HEK293 (cell line): ENCODE data around the gene CADM4.

Experiments used
- AEBP2 ChIP-seq: fragments of 450-650 bp; formaldehyde crosslinking; IDR thresholded peaks from 2 replicates; pipeline ENCODE4 v1.5.1; 2016; ENCODE audit warnings: missing biosample characterization, missing genetic modification characterization, borderline replicate concordance
- EGR2 ChIP-seq: fragments of 450-650 bp; formaldehyde crosslinking; IDR thresholded peaks from 2 replicates; pipeline ENCODE4 v1.5.1; 2016; ENCODE audit warnings: low read depth, missing biosample characterization, missing genetic modification characterization
- GLI4 ChIP-seq: fragments of 450-650 bp; formaldehyde crosslinking; IDR thresholded peaks from 2 replicates; pipeline ENCODE4 v1.5.1; 2016; ENCODE audit warnings: missing biosample characterization, missing genetic modification characterization
- IKZF3 ChIP-seq: fragments of 450-650 bp; IDR thresholded peaks from 2 replicates; pipeline ENCODE4 v1.5.0; 2018; ENCODE audit warnings: missing biosample characterization, mild to moderate bottlenecking, missing genetic modification characterization, moderate library complexity
- INSM2 ChIP-seq: fragments of 450-650 bp; formaldehyde crosslinking; IDR thresholded peaks from 2 replicates; pipeline ENCODE4 v1.5.1; 2016; ENCODE audit warnings: missing biosample characterization, missing genetic modification characterization
- REST ChIP-seq: fragments of 450-650 bp; formaldehyde crosslinking; IDR thresholded peaks from 2 replicates; pipeline ENCODE4 v1.5.1; 2016; ENCODE audit warnings: missing biosample characterization, missing genetic modification characterization
- SCRT1 ChIP-seq: fragments of 450-650 bp; formaldehyde crosslinking; IDR thresholded peaks from 2 replicates; pipeline ENCODE4 v1.5.1; 2016; ENCODE audit warnings: missing biosample characterization, missing genetic modification characterization, borderline replicate concordance
- TRIM28 ChIP-seq: IDR thresholded peaks from 2 replicates; pipeline ENCODE4 v1.6.1; 2011; ENCODE audit warnings: low read length, control low read depth, borderline replicate concordance
- TSHZ1 ChIP-seq: fragments of 450-650 bp; formaldehyde crosslinking; IDR thresholded peaks from 2 replicates; pipeline ENCODE4 v1.5.1; 2016; ENCODE audit warnings: missing biosample characterization, missing genetic modification characterization, borderline replicate concordance
- ZBTB17 ChIP-seq: fragments of 450-650 bp; formaldehyde crosslinking; IDR thresholded peaks from 2 replicates; pipeline ENCODE4 v1.5.1; 2016; ENCODE audit warnings: missing biosample characterization, missing genetic modification characterization
- ZFP41 ChIP-seq: fragments of 450-650 bp; formaldehyde crosslinking; IDR thresholded peaks from 2 replicates; pipeline ENCODE4 v1.5.1; 2016; ENCODE audit warnings: missing biosample characterization, missing genetic modification characterization, borderline replicate concordance
- ZNF121 ChIP-seq: fragments of 450-650 bp; formaldehyde crosslinking; IDR thresholded peaks from 2 replicates; pipeline ENCODE4 v1.5.1; 2016; ENCODE audit warnings: missing biosample characterization, missing genetic modification characterization
- ZNF140 ChIP-seq: fragments of 450-650 bp; formaldehyde crosslinking; IDR thresholded peaks from 2 replicates; pipeline ENCODE4 v1.5.1; 2016; ENCODE audit warnings: missing biosample characterization, missing genetic modification characterization
- ZNF184 ChIP-seq: fragments of 450-650 bp; IDR thresholded peaks from 2 replicates; pipeline ENCODE4 v1.5.1; 2018; ENCODE audit warnings: missing biosample characterization, mild to moderate bottlenecking, missing genetic modification characterization
- ZNF266 ChIP-seq: fragments of 450-650 bp; formaldehyde crosslinking; IDR thresholded peaks from 2 replicates; pipeline ENCODE4 v1.5.1; 2016; ENCODE audit warnings: missing biosample characterization, missing genetic modification characterization, low read depth
- ZNF311 ChIP-seq: fragments of 450-650 bp; formaldehyde crosslinking; IDR thresholded peaks from 2 replicates; pipeline ENCODE4 v1.5.1; 2017; ENCODE audit warnings: missing biosample characterization, missing genetic modification characterization, borderline replicate concordance
- ZNF350 ChIP-seq: fragments of 450-650 bp; formaldehyde crosslinking; IDR thresholded peaks from 2 replicates; pipeline ENCODE4 v1.5.0; 2017; ENCODE audit warnings: missing biosample characterization, mild to moderate bottlenecking, missing genetic modification characterization
- ZNF37A ChIP-seq: fragments of 450-650 bp; IDR thresholded peaks from 2 replicates; pipeline ENCODE4 v1.5.1; 2018; ENCODE audit warnings: missing biosample characterization, missing genetic modification characterization
- ZNF423 ChIP-seq: fragments of 450-650 bp; formaldehyde crosslinking; IDR thresholded peaks from 2 replicates; pipeline ENCODE4 v1.5.1; 2016; ENCODE audit warnings: missing biosample characterization, missing genetic modification characterization
- ZNF501 ChIP-seq: fragments of 450-650 bp; formaldehyde crosslinking; IDR thresholded peaks from 2 replicates; pipeline ENCODE4 v1.5.1; 2016; ENCODE audit warnings: missing biosample characterization, missing genetic modification characterization
- ZNF555 ChIP-seq: fragments of 450-650 bp; formaldehyde crosslinking; conservative IDR thresholded peaks from 2 replicates; pipeline ENCODE4 v1.5.1; 2017; ENCODE audit warnings: missing biosample characterization, mild to moderate bottlenecking, missing genetic modification characterization, inconsistent platforms
- ZNF580 ChIP-seq: fragments of 450-650 bp; formaldehyde crosslinking; IDR thresholded peaks from 2 replicates; pipeline ENCODE4 v1.5.1; 2016; ENCODE audit warnings: missing biosample characterization, missing genetic modification characterization
- ZNF596 ChIP-seq: fragments of 450-650 bp; IDR thresholded peaks from 2 replicates; pipeline ENCODE4 v1.5.0; 2018; ENCODE audit warnings: missing biosample characterization, mild to moderate bottlenecking, missing genetic modification characterization, moderate library complexity
- ZNF610 ChIP-seq: fragments of 450-650 bp; formaldehyde crosslinking; IDR thresholded peaks from 2 replicates; pipeline ENCODE4 v1.5.1; 2016; ENCODE audit warnings: missing biosample characterization, missing genetic modification characterization, borderline replicate concordance
- ZNF660 ChIP-seq: fragments of 450-650 bp; IDR thresholded peaks from 2 replicates; pipeline ENCODE4 v1.5.1; 2018; ENCODE audit warnings: missing biosample characterization, mild to moderate bottlenecking, missing genetic modification characterization
- ZNF830 ChIP-seq: fragments of 450-650 bp; IDR thresholded peaks from 2 replicates; pipeline ENCODE4 v1.5.0; 2018; ENCODE audit warnings: missing biosample characterization, missing genetic modification characterization, low read depth, mild to moderate bottlenecking, moderate library complexity
- ZSCAN16 ChIP-seq: fragments of 450-650 bp; formaldehyde crosslinking; IDR thresholded peaks from 2 replicates; pipeline ENCODE4 v1.5.1; 2016; ENCODE audit warnings: missing biosample characterization, missing genetic modification characterization

CADM4 gene

GRCh38 chr19:43619262-43620060 lies 20.2 kb downstream of the CADM4 start, which contains the start of gene ZNF428 (continued):
- TF ChIP-seq ZNF350 (no peak), ZNF121 (tag by site-specific recombination) (peak; percentile 84), ZNF266 (tag by site-specific recombination) (no peak), SCRT1 (tag by site-specific recombination) (no peak; the same call in 1 of the 2 replicates), ZNF830 (tag by site-specific recombination) (no peak), ZNF501 (tag by site-specific recombination) (peak; percentile 75; the same call in 1 of the 2 replicates), ZNF140 (tag by site-specific recombination) (no peak), ZBTB17 (tag by site-specific recombination) (peak; percentile 98), TRIM28 (no peak), IKZF3 (tag by site-specific recombination) (peak; percentile 98), GLI4 (tag by site-specific recombination) (no peak), ZNF311 (tag by site-specific recombination) (no peak), ZNF660 (0 out of 2 replicates have a peak, but pooled peaks have one; percentile 84), ZFP41 (tag by site-specific recombination) (no peak), ZNF423 (tag by site-specific recombination) (peak; percentile 27; the same call in 1 of the 2 replicates), ZSCAN16 (tag by site-specific recombination) (peak; percentile 57), TSHZ1 (tag by site-specific recombination) (peak; percentile 17; the same call in 1 of the 2 replicates), ZNF580 (peak; percentile 56), REST (0 out of 2 replicates have a peak, but pooled peaks have one; percentile 44), ZNF37A (tag by site-specific recombination) (peak; percentile 51; the same call in 1 of the 2 replicates), ZNF596 (tag by site-specific recombination) (peak; percentile 40; the same call in 1 of the 2 replicates), ZNF184 (tag by site-specific recombination) (0 out of 2 replicates have a peak, but pooled peaks have one; percentile 64), ZNF555 (tag by site-specific recombination) (no peak), INSM2 (tag by site-specific recombination) (peak; percentile 51; the same call in 1 of the 2 replicates), ZNF610 (tag by site-specific recombination) (peak; percentile 92), EGR2 (tag by site-specific recombination) (peak; percentile 42), AEBP2 (tag by site-specific recombination) (no peak)
